ENCODE results near the gene SFRP4.

DNA sequence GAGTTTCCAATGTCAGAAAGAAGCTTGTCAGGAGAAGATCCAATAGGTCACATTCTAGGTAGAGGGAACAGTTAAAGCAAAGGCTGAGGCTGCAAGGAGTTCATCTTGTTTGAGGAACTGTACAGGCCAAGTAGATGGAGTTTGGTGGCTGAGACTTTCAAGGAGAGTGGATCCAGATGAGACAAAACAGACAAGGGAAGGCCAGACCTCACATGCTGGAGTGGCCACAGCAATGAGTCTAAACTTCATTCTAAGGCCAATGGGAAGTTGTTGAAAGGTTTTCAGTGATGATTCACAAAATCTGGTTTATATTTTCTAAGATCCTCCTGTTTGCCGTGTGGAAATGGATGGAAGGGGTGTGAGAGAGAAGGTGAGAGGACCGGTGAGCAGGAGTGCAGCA lies 43.9 kb upstream of the SFRP4 start:
- TF ChIP-seq, protein P1, sequence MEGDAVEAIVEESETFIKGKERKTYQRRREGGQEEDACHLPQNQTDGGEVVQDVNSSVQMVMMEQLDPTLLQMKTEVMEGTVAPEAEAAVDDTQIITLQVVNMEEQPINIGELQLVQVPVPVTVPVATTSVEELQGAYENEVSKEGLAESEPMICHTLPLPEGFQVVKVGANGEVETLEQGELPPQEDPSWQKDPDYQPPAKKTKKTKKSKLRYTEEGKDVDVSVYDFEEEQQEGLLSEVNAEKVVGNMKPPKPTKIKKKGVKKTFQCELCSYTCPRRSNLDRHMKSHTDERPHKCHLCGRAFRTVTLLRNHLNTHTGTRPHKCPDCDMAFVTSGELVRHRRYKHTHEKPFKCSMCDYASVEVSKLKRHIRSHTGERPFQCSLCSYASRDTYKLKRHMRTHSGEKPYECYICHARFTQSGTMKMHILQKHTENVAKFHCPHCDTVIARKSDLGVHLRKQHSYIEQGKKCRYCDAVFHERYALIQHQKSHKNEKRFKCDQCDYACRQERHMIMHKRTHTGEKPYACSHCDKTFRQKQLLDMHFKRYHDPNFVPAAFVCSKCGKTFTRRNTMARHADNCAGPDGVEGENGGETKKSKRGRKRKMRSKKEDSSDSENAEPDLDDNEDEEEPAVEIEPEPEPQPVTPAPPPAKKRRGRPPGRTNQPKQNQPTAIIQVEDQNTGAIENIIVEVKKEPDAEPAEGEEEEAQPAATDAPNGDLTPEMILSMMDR (IDR thresholded peaks at IDR 0.05), result no peak
- no peak for TF ChIP-seq POLR2A (IDR thresholded peaks at IDR 0.05; ENCODE audit: low read depth)
